ENCODE measurements around the gene DGKQ. TPM values are rescaled to one million over a fixed set of nuclear protein-coding genes. Genes with fewer than 3 reads are reported as not detected.

Gene DGKQ
- total and polyA plus RNA-seq, 2 of the 13 experiments (the other 11 are each of a cell fraction or from before 2014, with no cell fraction given) = 4.5 to 7.2 TPM

DNA sequence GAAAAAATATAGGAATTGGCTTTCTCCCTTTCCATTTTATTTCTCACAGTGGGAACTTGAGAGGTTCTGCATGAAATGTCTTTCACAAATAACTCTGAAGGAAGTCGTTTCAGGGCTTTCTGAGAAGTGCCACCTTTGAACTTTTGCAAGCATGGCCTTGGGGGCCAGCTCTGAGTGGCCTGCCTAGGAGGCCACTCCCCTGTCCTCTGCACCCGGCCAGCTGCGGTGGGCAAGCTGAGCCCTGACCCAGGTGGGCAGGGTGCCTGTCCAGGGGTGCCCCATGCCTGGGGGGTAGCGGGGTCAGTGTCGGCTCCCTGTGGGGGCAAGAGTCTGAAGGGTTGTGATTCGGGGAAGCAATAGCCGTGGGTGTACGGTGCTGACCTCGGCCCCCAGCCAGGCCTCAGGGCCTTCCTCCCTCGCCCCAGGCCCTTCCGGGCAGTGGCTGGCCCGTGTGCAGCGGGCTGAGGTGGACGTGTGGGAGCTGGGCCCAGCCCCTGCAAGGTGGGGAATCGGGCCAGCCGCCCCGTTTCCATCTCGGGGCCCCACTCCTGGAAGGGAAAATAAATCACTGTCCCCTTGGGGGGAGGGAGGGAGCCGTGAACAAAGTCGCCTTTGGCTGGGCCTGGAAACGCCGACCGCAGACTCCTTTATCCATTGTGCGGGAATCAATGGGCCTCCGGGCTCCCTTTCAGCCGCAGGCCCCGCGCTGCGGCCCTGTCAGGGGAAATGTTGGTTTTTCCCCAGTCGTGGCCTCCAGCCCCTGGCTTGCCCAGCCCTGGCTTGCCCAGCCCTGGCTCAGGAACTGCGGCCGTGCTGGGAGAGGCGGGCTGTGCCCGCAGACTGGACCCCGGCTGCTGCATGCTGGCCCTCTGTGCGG is 41.2 kb upstream of the DGKQ start (continued):
- TF ChIP-seq SETDB1 (CRISPR knock-in tag; IDR thresholded peaks at IDR 0.05; ENCODE audit: borderline replicate concordance) = no peak
- no peak for TF ChIP-seq ARNT2 (CRISPR knock-in tag; IDR thresholded peaks at IDR 0.05; ENCODE audit: low read depth)
- peak; percentile 92 for TF ChIP-seq AGO2 (optimal IDR thresholded peaks at IDR 0.05; ENCODE audit: low read depth, low read length)
- peak; percentile 70; the same call in 1 of the 2 replicates for TF ChIP-seq GABPB1 (CRISPR knock-in tag; IDR thresholded peaks at IDR 0.05)
- TF ChIP-seq KDM3A (CRISPR knock-in tag; IDR thresholded peaks at IDR 0.05; ENCODE audit: low read depth) = peak; percentile 9; the same call in 1 of the 2 replicates
- 0 out of 2 replicates have a peak, but pooled peaks have one; percentile 30 for TF ChIP-seq MTA1 (CRISPR knock-in tag; IDR thresholded peaks at IDR 0.05; ENCODE audit: borderline replicate concordance)
- no peak for TF ChIP-seq RBAK (CRISPR knock-in tag; IDR thresholded peaks at IDR 0.05)
- peak; percentile 61 for TF ChIP-seq ZFY (CRISPR knock-in tag; IDR thresholded peaks at IDR 0.05)
- TF ChIP-seq POLR2G (IDR thresholded peaks at IDR 0.05; ENCODE audit: low read depth, low read length) = 0 out of 2 replicates have a peak, but pooled peaks have one; percentile 44
- TF ChIP-seq ZNF274 (CRISPR knock-in tag; IDR thresholded peaks at IDR 0.05) = no peak

DNA sequence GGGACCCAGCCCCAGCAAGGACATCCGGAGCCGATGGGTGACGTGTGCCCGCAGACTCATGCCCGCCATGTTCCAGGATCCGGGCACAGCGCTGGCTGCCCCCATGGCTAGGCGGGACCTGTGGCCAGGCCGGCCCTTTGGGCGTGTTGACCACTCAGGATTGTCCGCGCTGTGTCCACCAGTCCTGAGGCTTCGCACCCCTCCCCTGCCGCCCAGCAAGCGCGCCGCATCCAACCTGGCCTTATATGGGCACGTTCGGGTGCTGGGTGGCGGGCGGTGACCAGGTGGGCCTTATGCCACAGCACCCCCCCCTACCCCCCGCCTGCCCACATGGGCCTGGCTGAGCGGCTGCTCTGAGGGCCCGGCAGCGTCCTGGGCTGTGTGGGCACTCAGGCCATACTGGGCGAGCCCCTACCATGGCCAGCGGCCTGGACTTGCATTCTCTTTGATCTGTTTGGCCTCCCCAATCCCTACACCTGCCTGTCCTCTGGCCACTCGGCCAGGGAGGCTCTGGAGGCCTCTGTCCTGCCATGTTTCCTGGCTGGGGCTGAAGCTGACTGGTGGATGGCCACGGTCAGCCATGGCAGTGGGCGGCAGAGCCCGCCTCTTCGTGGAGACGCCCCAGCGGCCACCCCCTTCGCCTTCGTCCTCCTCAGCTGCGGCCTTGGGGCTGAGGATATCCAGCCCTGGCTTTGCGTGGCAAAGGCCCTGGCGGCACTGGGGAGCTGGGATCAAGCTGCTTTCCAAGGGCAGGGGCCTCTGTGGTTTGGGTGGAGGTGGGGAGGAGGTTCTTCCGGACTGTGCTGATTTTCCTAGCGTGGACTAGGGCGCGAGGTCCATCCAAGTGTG is 40.1 kb upstream of the DGKQ start:
- ATAC-seq (no peak), FAIRE-seq (no peak), DNase-seq (ENCODE audit: low spot score) (no peak)
- peaks cover 6% of the 10 kb centered on the region for H3K79me2 ChIP-seq (ENCODE audit: insufficient read depth, low read length)
- no peaks in the 10 kb centered on the region for H4K20me1 ChIP-seq (ENCODE audit: insufficient read depth, low read length)
- intact Hi-C loops (cut with micrococcal nuclease; ENCODE audit: unreplicated experiment) (no loop called here), in situ Hi-C loops (cut with HindIII; ENCODE audit: extremely low pct_ligation_motif_present, low pct_unique_long_range_greater_than_20kb) (no loop called here)
- BruUV-seq (replicated peaks) = no TSS peak
- WGBS (ENCODE audit: low lambda C conversion rate) = 87% methylated on average over 15 of the region's 43 CpGs
- H3K4me3 ChIP-seq (replicated peaks in 1 of 3; ENCODE audit: insufficient read depth in 1 of 3, low read depth in 2 of 3, low read length in 3 of 3) = peak overlapping the region in 2 of 3 experiments; percentile 5 to 63; a peak in 3 of 6 replicates
- H3K27me3 ChIP-seq (ENCODE audit: control insufficient read depth in 1 of 2, insufficient read depth in 2 of 2, low read length in 2 of 2) = peaks cover under 1 to 13% of the 10 kb centered on the region in 2 experiments
- no peaks in the 10 kb centered on the region; a peak in 2 of 5 replicates for H3K36me3 ChIP-seq (replicated peaks in 1 of 2; ENCODE audit: control insufficient read depth in 1 of 2, insufficient read depth in 2 of 2, low read length in 2 of 2)
- ChIA-PET CTCF (ENCODE audit: low intra/inter-chr PET ratio, low total read pairs) (no interaction called here), POLR2A (interaction anchor here (2.4 kb wide), 1 partner anchor 21 kb away, joined by 9 read pairs; the partner anchor contains the start of gene SLC26A1)
- H3K9ac ChIP-seq (ENCODE audit: insufficient read depth, low read depth, low read length) = 0 out of 2 replicates have a peak overlapping the region, but pooled peaks have one; percentile 48
- H3K4me2 ChIP-seq (ENCODE audit: low read depth, low read length) = peak overlapping the region; percentile 58
- no peaks in the 10 kb centered on the region for H3K9me3 ChIP-seq (ENCODE audit: low read length)
- peak overlapping the region; percentile 73 for H3K27ac ChIP-seq (ENCODE audit: extremely low read length, insufficient read depth, low read length)
- peaks cover 58% of the 10 kb centered on the region for H3K4me1 ChIP-seq (ENCODE audit: insufficient read depth, low read length)
- no peak overlapping the region for H2AFZ ChIP-seq (ENCODE audit: low read length)
- TF ChIP-seq HOXA3 (CRISPR knock-in tag; IDR thresholded peaks at IDR 0.05) (peak; percentile 12; the same call in 1 of the 2 replicates), ETV5 (CRISPR knock-in tag; IDR thresholded peaks at IDR 0.05; ENCODE audit: borderline replicate concordance) (0 out of 2 replicates have a peak, but pooled peaks have one; percentile 9), SRF (IDR thresholded peaks at IDR 0.05; ENCODE audit: low read depth, low read length) (peak; percentile 44; the same call in 1 of the 2 replicates), ZMAT5 (CRISPR knock-in tag; IDR thresholded peaks at IDR 0.05; ENCODE audit: borderline replicate concordance, low read depth) (no peak), ZNF256 (CRISPR knock-in tag; conservative IDR thresholded peaks at IDR 0.05) (no peak), ZBTB38 (CRISPR knock-in tag; IDR thresholded peaks at IDR 0.05) (0 out of 2 replicates have a peak, but pooled peaks have one; percentile 62), ZNF350 (CRISPR knock-in tag; IDR thresholded peaks at IDR 0.05; ENCODE audit: borderline replicate concordance, low read depth) (0 out of 2 replicates have a peak, but pooled peaks have one; percentile 28)
- TF ChIP-seq, protein P1, sequence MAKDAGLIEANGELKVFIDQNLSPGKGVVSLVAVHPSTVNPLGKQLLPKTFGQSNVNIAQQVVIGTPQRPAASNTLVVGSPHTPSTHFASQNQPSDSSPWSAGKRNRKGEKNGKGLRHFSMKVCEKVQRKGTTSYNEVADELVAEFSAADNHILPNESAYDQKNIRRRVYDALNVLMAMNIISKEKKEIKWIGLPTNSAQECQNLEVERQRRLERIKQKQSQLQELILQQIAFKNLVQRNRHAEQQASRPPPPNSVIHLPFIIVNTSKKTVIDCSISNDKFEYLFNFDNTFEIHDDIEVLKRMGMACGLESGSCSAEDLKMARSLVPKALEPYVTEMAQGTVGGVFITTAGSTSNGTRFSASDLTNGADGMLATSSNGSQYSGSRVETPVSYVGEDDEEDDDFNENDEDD (CRISPR knock-in tag; IDR thresholded peaks at IDR 0.05; ENCODE audit: borderline replicate concordance) = no peak
